ENCODE measurements around the gene KLHL29.
A peak's percentile ranks its signal among the peaks of the same experiment; 100 is the strongest.

The KLHL29 gene

DNA sequence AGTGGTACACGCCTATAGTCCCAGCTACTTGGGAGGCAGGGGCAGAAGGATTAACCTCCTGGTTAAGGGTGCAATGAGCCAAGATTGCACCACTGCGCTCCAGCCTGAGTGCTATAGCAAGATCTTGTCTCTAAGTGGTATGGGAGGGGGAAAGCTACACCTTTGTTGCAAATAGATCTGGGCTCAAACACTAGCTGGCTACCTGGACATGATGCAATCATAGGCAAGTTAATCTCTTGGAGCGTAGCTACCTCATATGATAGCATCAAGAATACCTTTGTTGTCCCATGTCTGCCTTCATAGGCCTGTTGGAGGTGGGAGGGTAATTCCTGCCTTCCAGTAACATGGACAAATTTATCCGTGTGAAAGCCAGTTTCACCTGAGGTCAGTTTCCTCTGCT lies 15.7 kb downstream of the KLHL29 start:
- POLR2A ChIA-PET (ENCODE audit: low non-redundant PET) = no interaction called here
- CTCF ChIA-PET = interaction anchor here (0.9 kb wide), 1 partner anchor 108 kb away, joined by 3 read pairs; no protein-coding TSS in a partner anchor
- H3K27ac ChIP-seq = no peak overlapping the region
- TF ChIP-seq, protein P1, sequence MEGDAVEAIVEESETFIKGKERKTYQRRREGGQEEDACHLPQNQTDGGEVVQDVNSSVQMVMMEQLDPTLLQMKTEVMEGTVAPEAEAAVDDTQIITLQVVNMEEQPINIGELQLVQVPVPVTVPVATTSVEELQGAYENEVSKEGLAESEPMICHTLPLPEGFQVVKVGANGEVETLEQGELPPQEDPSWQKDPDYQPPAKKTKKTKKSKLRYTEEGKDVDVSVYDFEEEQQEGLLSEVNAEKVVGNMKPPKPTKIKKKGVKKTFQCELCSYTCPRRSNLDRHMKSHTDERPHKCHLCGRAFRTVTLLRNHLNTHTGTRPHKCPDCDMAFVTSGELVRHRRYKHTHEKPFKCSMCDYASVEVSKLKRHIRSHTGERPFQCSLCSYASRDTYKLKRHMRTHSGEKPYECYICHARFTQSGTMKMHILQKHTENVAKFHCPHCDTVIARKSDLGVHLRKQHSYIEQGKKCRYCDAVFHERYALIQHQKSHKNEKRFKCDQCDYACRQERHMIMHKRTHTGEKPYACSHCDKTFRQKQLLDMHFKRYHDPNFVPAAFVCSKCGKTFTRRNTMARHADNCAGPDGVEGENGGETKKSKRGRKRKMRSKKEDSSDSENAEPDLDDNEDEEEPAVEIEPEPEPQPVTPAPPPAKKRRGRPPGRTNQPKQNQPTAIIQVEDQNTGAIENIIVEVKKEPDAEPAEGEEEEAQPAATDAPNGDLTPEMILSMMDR (conservative IDR thresholded peaks at IDR 0.05; ENCODE audit: low read depth) = no peak
- no peak for DNase-seq (ENCODE audit: low spot score)

DNA sequence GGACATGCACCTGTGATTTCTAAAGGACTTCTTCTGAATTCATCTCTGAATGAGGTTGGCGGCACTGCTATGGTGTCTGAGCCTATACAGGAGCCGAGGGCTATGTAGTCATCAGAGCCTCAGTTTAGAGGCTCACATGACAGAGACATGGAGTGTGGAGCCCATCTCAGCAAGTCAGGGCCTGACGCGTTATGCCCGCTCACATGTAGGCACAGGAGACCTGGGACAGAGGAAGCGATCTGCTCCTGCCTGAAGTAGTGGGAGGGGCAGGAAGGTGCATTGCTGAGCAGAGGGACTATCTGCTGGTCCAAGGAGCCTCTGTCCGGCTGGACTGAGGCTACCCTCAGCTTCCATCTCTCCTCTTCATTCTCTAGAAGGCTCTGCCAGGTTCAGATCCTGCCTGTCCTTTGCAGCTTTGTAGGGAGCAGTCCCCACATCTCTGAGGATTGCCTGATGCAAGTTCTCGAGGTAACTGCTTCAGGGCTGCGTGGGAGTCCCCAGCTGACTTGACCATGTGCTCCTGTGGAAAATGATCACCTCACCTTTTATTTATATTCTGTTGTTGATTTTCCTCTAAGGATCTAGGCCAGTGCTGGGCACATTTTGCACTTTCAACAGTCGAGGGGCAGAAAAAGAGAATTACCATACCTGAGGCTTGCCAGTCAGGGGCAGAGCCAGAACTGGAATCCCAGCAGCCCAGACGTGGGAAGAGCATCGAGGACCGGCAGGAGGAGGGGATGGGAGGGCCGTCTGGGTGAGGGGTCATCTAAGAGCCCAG lies 16.6 kb downstream of the KLHL29 start:
- POLR2A ChIA-PET (ENCODE audit: low non-redundant PET) = no interaction called here
- TF ChIP-seq, protein P1 (conservative IDR thresholded peaks at IDR 0.05; ENCODE audit: low read depth) = no peak
- H3K27ac ChIP-seq = no peak overlapping the region
- CTCF ChIA-PET = interaction anchor here (0.9 kb wide), 1 partner anchor 108 kb away, joined by 3 read pairs; no protein-coding TSS in a partner anchor
- no peak for DNase-seq (ENCODE audit: low spot score)

DNA sequence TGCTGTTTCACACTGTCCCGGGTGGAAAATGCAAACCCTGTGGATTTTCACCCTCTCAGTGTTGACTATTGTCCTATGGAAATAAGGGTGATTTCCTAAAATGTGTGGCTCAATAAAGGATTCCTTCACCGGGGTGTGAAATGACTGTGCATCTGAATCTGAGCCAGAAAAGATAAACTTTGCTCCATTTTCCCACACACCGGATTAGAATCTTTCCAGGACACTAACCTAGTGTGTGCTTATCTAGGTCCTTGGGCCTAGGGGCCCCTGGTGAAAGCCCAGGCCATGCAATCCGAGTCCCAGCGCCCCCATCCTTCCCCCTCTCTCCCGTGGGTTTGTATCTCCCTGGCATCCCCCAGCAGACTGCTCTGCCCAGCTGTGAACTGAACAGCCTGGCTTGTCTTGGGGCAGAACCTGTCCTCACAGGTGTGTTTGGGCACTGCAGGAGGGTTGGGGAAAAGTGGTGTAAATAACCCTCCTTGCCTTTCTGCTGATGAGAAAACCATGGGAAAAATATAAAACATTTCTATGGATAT lies 17.3 kb downstream of the KLHL29 start:
- DNase-seq (ENCODE audit: low spot score) = no peak
- POLR2A ChIA-PET (ENCODE audit: low non-redundant PET) = no interaction called here
- CTCF ChIA-PET = no interaction called here
- 0 out of 2 replicates have a peak overlapping the region, but pooled peaks have one; percentile 11 for H3K27ac ChIP-seq
- TF ChIP-seq, protein P1 (conservative IDR thresholded peaks at IDR 0.05; ENCODE audit: low read depth) = no peak

DNA sequence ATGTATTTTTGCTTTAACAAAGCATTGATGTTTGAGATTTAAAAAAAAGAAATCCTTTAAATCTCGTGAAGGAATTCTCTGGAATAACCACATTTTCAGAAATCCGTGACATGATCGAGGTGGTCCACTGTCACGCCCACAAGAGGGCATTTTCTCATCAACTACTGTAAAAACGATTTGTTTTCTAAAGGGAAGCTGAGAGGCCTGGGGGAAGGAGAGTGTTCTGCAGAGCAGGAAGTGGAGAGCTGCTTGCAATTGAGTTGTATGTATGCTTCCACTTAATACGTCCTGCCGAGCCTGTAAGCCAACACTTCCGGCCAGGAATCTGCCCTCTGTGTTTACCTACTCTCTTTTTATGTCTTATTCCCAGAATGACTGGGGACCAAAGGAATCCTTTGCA lies 19.4 kb downstream of the KLHL29 start:
- TF ChIP-seq, protein P1 (conservative IDR thresholded peaks at IDR 0.05; ENCODE audit: low read depth) = peak; percentile 23; the same call in 1 of the 2 replicates
- H3K27ac ChIP-seq = no peak overlapping the region
- POLR2A ChIA-PET (ENCODE audit: low non-redundant PET) = no interaction called here
- CTCF ChIA-PET = interaction anchor here (0.6 kb wide), 1 partner anchor 18 kb away, joined by 3 read pairs; no protein-coding TSS in a partner anchor
- DNase-seq (ENCODE audit: low spot score) = peak; percentile 20

DNA sequence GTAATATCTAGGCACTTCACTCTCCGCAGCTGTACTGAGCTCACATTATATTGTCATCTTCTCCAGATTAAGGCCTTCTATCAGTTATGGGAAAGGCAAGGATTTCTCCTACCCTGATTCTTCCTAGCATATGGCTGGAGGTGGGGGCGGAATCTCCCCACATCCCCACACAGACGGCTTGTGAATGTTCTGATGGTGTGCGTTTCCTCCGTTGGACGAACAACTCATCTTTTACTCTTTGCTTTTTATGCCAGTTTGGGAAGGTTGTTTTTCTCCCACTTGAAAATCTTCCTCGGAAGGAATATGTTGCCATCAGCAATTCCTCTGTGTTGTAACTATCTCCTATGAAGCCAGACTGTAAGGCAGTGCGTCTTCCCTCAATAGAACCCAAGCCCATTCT lies 24.3 kb downstream of the KLHL29 start:
- CTCF ChIA-PET = no interaction called here
- DNase-seq (ENCODE audit: low spot score) = no peak
- POLR2A ChIA-PET (ENCODE audit: low non-redundant PET) = no interaction called here
- TF ChIP-seq, protein P1 (conservative IDR thresholded peaks at IDR 0.05; ENCODE audit: low read depth) = no peak
- no peak overlapping the region for H3K27ac ChIP-seq

DNA sequence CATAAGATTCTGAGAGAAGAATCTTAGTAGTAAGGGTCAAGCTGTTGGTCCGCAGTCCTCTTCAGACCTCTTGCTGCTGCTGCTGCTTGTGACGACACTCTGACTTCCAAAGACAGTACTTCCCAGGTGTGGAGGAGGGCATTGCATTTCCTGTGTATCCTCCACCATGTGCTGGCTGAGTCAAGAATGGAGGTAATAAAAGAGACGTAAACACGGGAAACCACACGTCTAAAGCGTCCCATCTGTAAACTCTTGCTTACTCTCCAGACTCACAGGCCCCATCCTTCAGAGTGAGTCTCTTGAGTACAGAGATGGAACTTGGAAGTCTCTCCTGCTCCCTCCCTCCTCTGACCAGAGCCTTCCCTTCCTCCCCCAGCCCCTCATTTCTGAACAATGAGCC lies 25.6 kb downstream of the KLHL29 start:
- ChIA-PET POLR2A (ENCODE audit: low non-redundant PET) (no interaction called here), CTCF (no interaction called here)
- TF ChIP-seq, protein P1 (conservative IDR thresholded peaks at IDR 0.05; ENCODE audit: low read depth) = no peak
- H3K27ac ChIP-seq = no peak overlapping the region
- DNase-seq (ENCODE audit: low spot score) = no peak

Measured in RWPE1 (cell line).